Mesothelial cell of epicardium (in vitro differentiated cells): ENCODE data around the gene ERVH48-1. TPM values are rescaled to one million over a fixed set of nuclear protein-coding genes. Genes with fewer than 3 reads are reported as not detected.
"Not testable (repeated sequence)": the region's sequence is repeated elsewhere in the genome, so short reads cannot be mapped to it uniquely, and the experiment has no call there.

Experiments used
- DNase-seq, 2 experiments: peaks; one replicate each; pipeline ENCODE4 v3.0.0; 2021; ENCODE audit warnings: low spot score in 2 of 2; ENCODE audit not compliant: unreplicated experiment in 2 of 2
- H3K27ac Mint-ChIP-seq: 2 replicates; pipeline ENCODE4 v1.8.0; 2021; ENCODE audit warnings: mixed read lengths
- H3K27me3 Mint-ChIP-seq: 2 replicates; pipeline ENCODE4 v1.8.0; 2021; ENCODE audit warnings: low read depth, mixed read lengths
- H3K36me3 Mint-ChIP-seq: 2 replicates; pipeline ENCODE4 v1.8.0; 2021; ENCODE audit warnings: mixed read lengths
- H3K4me1 Mint-ChIP-seq: 2 replicates; pipeline ENCODE4 v1.8.0; 2021; ENCODE audit warnings: mixed read lengths
- H3K4me3 Mint-ChIP-seq: 2 replicates; pipeline ENCODE4 v1.8.0; 2021; ENCODE audit warnings: mild to moderate bottlenecking, moderate library complexity, mixed read lengths
- H3K9me3 Mint-ChIP-seq: 2 replicates; pipeline ENCODE4 v1.8.0; 2021; ENCODE audit warnings: mixed read lengths
- CTCF ChIP-seq: fragments of 200-600 bp; sonication (generic); IDR thresholded peaks from one replicate; pipeline ENCODE4 v1.5.0; 2021; ENCODE audit warnings: antibody characterized with exemption; ENCODE audit not compliant: unreplicated experiment
- total RNA-seq: library from RNA; stranded (reverse); gene quantifications from 3 replicates; pipeline ENCODE4 v1.2.1, GENCODE V29; 2021

Gene ERVH48-1
- total RNA-seq, 1 donor from 2014 or later, result 4.5 TPM

- TF ChIP-seq CTCF, result no peak
- peaks cover 17% of the 10 kb centered on the region for H3K4me1 Mint-ChIP-seq
- DNase-seq, result no peak
- peaks cover 5% of the 10 kb centered on the region for H3K36me3 Mint-ChIP-seq
- H3K4me3 Mint-ChIP-seq, result no peak overlapping the region
- no peaks in the 10 kb centered on the region for H3K9me3 Mint-ChIP-seq
- no peak overlapping the region for H3K27ac Mint-ChIP-seq
- H3K27me3 Mint-ChIP-seq, result no peaks in the 10 kb centered on the region
Measured at GRCh38 chr21:42922918-42923317, 2.5 kb downstream of the ERVH48-1 start.

GRCh38 chr21:42921927-42922326 lies 3.5 kb downstream of the ERVH48-1 start:
- Mint-ChIP-seq H3K4me3 (no peak overlapping the region), H3K36me3 (peaks cover 6% of the 10 kb centered on the region), H3K27me3 (no peaks in the 10 kb centered on the region)

GRCh38 chr21:42918291-42918690 lies 7.1 kb downstream of the ERVH48-1 start:
- no peaks in the 10 kb centered on the region for H3K9me3 Mint-ChIP-seq
- no peak overlapping the region for H3K27ac Mint-ChIP-seq
- H3K4me1 Mint-ChIP-seq, result peaks cover under 1% of the 10 kb centered on the region

More at GRCh38 chr21:42921927-42922326, 3.5 kb downstream of the ERVH48-1 start:
- peaks cover 16% of the 10 kb centered on the region for H3K4me1 Mint-ChIP-seq
- H3K27ac Mint-ChIP-seq, result peak overlapping the region; percentile 47
- DNase-seq, result no peak
- no peaks in the 10 kb centered on the region for H3K9me3 Mint-ChIP-seq
- TF ChIP-seq CTCF, result no peak

GRCh38 chr21:42913476-42913875 lies 12.0 kb downstream of the ERVH48-1 start:
- no peaks in the 10 kb centered on the region for H3K4me1 Mint-ChIP-seq
- H3K9me3 Mint-ChIP-seq, result no peaks in the 10 kb centered on the region
- TF ChIP-seq CTCF, result no peak
- no peak overlapping the region for H3K4me3 Mint-ChIP-seq
- DNase-seq, result no peak
- H3K27me3 Mint-ChIP-seq, result no peaks in the 10 kb centered on the region
- peaks cover 22% of the 10 kb centered on the region for H3K36me3 Mint-ChIP-seq
- peak overlapping the region; percentile 33 for H3K27ac Mint-ChIP-seq

More at GRCh38 chr21:42918291-42918690, 7.1 kb downstream of the ERVH48-1 start:
- no peak for TF ChIP-seq CTCF
- peaks cover 11% of the 10 kb centered on the region for H3K36me3 Mint-ChIP-seq
- H3K27me3 Mint-ChIP-seq, result no peaks in the 10 kb centered on the region
- no peak overlapping the region for H3K4me3 Mint-ChIP-seq
- no peak for DNase-seq

- not testable (repeated sequence) for H3K9me3 Mint-ChIP-seq, H3K27me3 Mint-ChIP-seq, H3K4me1 Mint-ChIP-seq, H3K27ac Mint-ChIP-seq, DNase-seq, H3K4me3 Mint-ChIP-seq
- H3K36me3 Mint-ChIP-seq, result peaks cover 25% of the 10 kb centered on the region
Measured at GRCh38 chr21:42911920-42912319, 13.5 kb downstream of the ERVH48-1 start.

GRCh38 chr21:42908484-42908883 lies 16.9 kb downstream of the ERVH48-1 start:
- DNase-seq, H3K27ac Mint-ChIP-seq, H3K27me3 Mint-ChIP-seq, H3K9me3 Mint-ChIP-seq, H3K4me3 Mint-ChIP-seq, H3K4me1 Mint-ChIP-seq: not testable (repeated sequence)
- H3K36me3 Mint-ChIP-seq, result peaks cover 42% of the 10 kb centered on the region

- no peak overlapping the region for H3K27ac Mint-ChIP-seq
- no peaks in the 10 kb centered on the region for H3K4me1 Mint-ChIP-seq
- TF ChIP-seq CTCF, result no peak
- no peaks in the 10 kb centered on the region for H3K27me3 Mint-ChIP-seq
- H3K4me3 Mint-ChIP-seq, result no peak overlapping the region
- H3K9me3 Mint-ChIP-seq, result peaks cover 6% of the 10 kb centered on the region
- no peak for DNase-seq
- peaks cover 42% of the 10 kb centered on the region for H3K36me3 Mint-ChIP-seq
Measured at GRCh38 chr21:42906233-42906632, 19.2 kb downstream of the ERVH48-1 start.
